ENCODE results near the gene CCDC34. TPM values are rescaled to one million over a fixed set of nuclear protein-coding genes. Genes with fewer than 3 reads are reported as not detected.
"Not testable (repeated sequence)": the region's sequence is repeated elsewhere in the genome, so short reads cannot be mapped to it uniquely, and the experiment has no call there.

The CCDC34 gene
- total RNA-seq, 2 experiments from 2014 or later: 1.3 to 1.6 TPM

- Mint-ChIP-seq H3K4me3 (no peak overlapping the region), H3K27ac (no peak overlapping the region), H3K9me3 (no peaks in the 10 kb centered on the region), H3K36me3 (ENCODE audit: low read depth) (peaks cover 25% of the 10 kb centered on the region), H3K27me3 (no peaks in the 10 kb centered on the region), H3K4me1 (ENCODE audit: low read depth) (no peaks in the 10 kb centered on the region)
- H3K36me3 ChIP-seq (ENCODE audit: insufficient read depth, low read length): no peaks in the 10 kb centered on the region
- ChIA-PET POLR2A (no interaction called here), CTCF (interaction anchor here (0.7 to 1.4 kb wide), 3 partner anchors 23 to 68 kb away, joined by 3 read pairs; no protein-coding TSS in a partner anchor)
- H3K4me1 ChIP-seq (ENCODE audit: insufficient read depth, low read length): no peaks in the 10 kb centered on the region
- no peaks in the 10 kb centered on the region for H3K9me3 ChIP-seq (ENCODE audit: control insufficient read depth in 1 of 2, insufficient read depth in 1 of 2, low read length in 2 of 2)
- TF ChIP-seq, protein P1, sequence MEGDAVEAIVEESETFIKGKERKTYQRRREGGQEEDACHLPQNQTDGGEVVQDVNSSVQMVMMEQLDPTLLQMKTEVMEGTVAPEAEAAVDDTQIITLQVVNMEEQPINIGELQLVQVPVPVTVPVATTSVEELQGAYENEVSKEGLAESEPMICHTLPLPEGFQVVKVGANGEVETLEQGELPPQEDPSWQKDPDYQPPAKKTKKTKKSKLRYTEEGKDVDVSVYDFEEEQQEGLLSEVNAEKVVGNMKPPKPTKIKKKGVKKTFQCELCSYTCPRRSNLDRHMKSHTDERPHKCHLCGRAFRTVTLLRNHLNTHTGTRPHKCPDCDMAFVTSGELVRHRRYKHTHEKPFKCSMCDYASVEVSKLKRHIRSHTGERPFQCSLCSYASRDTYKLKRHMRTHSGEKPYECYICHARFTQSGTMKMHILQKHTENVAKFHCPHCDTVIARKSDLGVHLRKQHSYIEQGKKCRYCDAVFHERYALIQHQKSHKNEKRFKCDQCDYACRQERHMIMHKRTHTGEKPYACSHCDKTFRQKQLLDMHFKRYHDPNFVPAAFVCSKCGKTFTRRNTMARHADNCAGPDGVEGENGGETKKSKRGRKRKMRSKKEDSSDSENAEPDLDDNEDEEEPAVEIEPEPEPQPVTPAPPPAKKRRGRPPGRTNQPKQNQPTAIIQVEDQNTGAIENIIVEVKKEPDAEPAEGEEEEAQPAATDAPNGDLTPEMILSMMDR (IDR thresholded peaks at IDR 0.05): no peak
- H3K27me3 ChIP-seq (ENCODE audit: control insufficient read depth in 1 of 2, insufficient read depth in 2 of 2, low read length in 2 of 2): no peaks in the 10 kb centered on the region
- DNase-seq (no peak), ATAC-seq (ENCODE audit: poor library complexity) (no peak)
- intact Hi-C loops (cut with DNase I, micrococcal nuclease): no loop called here
- no peak overlapping the region for H3K4me3 ChIP-seq (ENCODE audit: low read length)
- H3K27ac ChIP-seq (ENCODE audit: low read depth in 1 of 2, low read length in 2 of 2): no peak overlapping the region
Measured at GRCh38 chr11:27347359-27348339, 15.4 kb downstream of the CCDC34 start.

DNA sequence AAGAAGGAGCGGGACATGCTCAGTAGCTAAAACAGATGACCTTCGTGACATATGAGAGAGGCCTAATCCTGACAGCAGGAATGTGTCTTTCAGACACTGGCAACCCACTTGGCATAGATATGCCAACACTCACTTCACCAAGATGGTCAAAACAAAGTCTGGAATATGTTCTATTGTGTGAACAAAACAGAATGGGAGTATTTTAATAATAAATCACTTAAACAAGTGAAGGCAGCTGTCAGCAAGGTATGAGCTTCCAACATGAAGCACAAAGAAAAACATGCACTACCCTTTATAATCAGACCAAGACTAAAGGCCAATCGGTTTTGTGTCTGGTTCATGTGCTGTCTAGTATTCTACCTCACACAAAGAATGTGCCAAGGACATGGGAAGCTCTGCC is 23.1 kb downstream of the CCDC34 start:
- TF ChIP-seq, protein P1 (IDR thresholded peaks at IDR 0.05): no peak
- no peaks in the 10 kb centered on the region for H3K27me3 Mint-ChIP-seq
- peaks cover 4% of the 10 kb centered on the region for H3K36me3 Mint-ChIP-seq (ENCODE audit: low read depth)
- no peaks in the 10 kb centered on the region for H3K4me1 Mint-ChIP-seq (ENCODE audit: low read depth)
- CTCF ChIA-PET: no interaction called here
- ATAC-seq (ENCODE audit: poor library complexity) (no peak), DNase-seq (no peak)
- no peak overlapping the region for H3K27ac Mint-ChIP-seq
- H3K4me3 Mint-ChIP-seq: no peak overlapping the region
- Histone ChIP-seq H3K4me1 (ENCODE audit: insufficient read depth, low read length) (no peaks in the 10 kb centered on the region), H3K27me3 (ENCODE audit: control insufficient read depth in 1 of 2, insufficient read depth in 2 of 2, low read length in 2 of 2) (no peaks in the 10 kb centered on the region), H3K4me3 (ENCODE audit: low read length) (no peak overlapping the region), H3K27ac (ENCODE audit: low read depth in 1 of 2, low read length in 2 of 2) (no peak overlapping the region), H3K36me3 (ENCODE audit: insufficient read depth, low read length) (no peaks in the 10 kb centered on the region), H3K9me3 (ENCODE audit: control insufficient read depth in 1 of 2, insufficient read depth in 1 of 2, low read length in 2 of 2) (no peaks in the 10 kb centered on the region)
- no peaks in the 10 kb centered on the region for H3K9me3 Mint-ChIP-seq
- POLR2A ChIA-PET: no interaction called here
- intact Hi-C loops (cut with DNase I, micrococcal nuclease): no loop called here

DNA sequence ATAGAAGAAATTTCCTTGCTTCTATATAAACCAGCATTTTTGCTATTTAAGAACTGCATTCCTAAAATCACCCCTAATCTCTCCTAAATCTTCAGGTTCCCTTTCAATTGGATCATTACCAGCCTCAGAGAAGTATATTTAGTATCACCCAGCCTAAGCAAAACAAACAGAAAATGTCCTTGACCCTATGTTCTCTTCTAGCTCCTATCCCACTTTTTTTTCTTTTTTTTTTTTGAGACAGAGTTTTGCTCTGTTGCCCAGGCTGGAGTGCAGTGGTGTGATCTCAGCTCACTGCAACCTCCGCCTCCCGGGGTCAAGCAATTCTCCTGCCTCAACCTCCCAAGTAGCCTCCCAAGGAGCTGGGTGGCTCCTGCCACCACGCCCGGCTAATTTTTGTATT is 28.3 kb downstream of the CCDC34 start:
- H3K27me3 ChIP-seq (ENCODE audit: control insufficient read depth in 1 of 2, insufficient read depth in 2 of 2, low read length in 2 of 2); H3K36me3 ChIP-seq (ENCODE audit: insufficient read depth, low read length); H3K36me3 Mint-ChIP-seq (ENCODE audit: low read depth); H3K4me3 Mint-ChIP-seq; intact Hi-C loops (cut with DNase I, micrococcal nuclease); H3K27me3 Mint-ChIP-seq; H3K27ac ChIP-seq (ENCODE audit: low read depth in 1 of 2, low read length in 2 of 2); H3K4me1 Mint-ChIP-seq (ENCODE audit: low read depth); DNase-seq; H3K4me1 ChIP-seq (ENCODE audit: insufficient read depth, low read length); H3K4me3 ChIP-seq (ENCODE audit: low read length); ATAC-seq (ENCODE audit: poor library complexity); H3K27ac Mint-ChIP-seq; H3K9me3 Mint-ChIP-seq; POLR2A ChIA-PET; CTCF ChIA-PET; H3K9me3 ChIP-seq (ENCODE audit: control insufficient read depth in 1 of 2, insufficient read depth in 1 of 2, low read length in 2 of 2): not testable (repeated sequence)
